GM21619 (cell line): Measurements from ENCODE around the gene IFT122.
"Not testable (repeated sequence)": the region's sequence is repeated elsewhere in the genome, so short reads cannot be mapped to it uniquely, and the experiment has no call there.

Source experiments
- ATAC-seq: cut with Tn5 transposase; IDR thresholded peaks from one replicate; pipeline ENCODE4 v1.9.1; 2021; ENCODE audit not compliant: unreplicated experiment

IFT122 gene

GRCh38 chr3:129439817-129440617 lies at the start of gene IFT122, which contains the start of gene MBD4:
TSS of gene IFT122 (plus strand) at chr3:129440224. CDS start at chr3:129440331, 107 bp downstream.
TSS of gene MBD4 (minus strand) at chr3:129439948. CDS start at chr3:129439833, 115 bp downstream.
- ATAC-seq, result peak; percentile 85

- ATAC-seq, result not testable (repeated sequence)
Measured at GRCh38 chr3:129391583-129391982, 48.4 kb upstream of the IFT122 start.

GRCh38 chr3:129392106-129392887 lies 47.7 kb upstream of the IFT122 start:
- not testable (repeated sequence) for ATAC-seq

GRCh38 chr3:129393271-129393670 lies 46.8 kb upstream of the IFT122 start:
- no peak for ATAC-seq

GRCh38 chr3:129393760-129394564 lies 46.1 kb upstream of the IFT122 start:
- not testable (repeated sequence) for ATAC-seq

GRCh38 chr3:129398803-129399144 lies 41.2 kb upstream of the IFT122 start:
- peak; percentile 15 for ATAC-seq

GRCh38 chr3:129399145-129399894 lies 40.7 kb upstream of the IFT122 start:
- peak; percentile 83 for ATAC-seq

- ATAC-seq, result no peak
Measured at GRCh38 chr3:129399895-129400357, 40.1 kb upstream of the IFT122 start.

- no peak for ATAC-seq
Measured at GRCh38 chr3:129402210-129402609, 37.8 kb upstream of the IFT122 start.

GRCh38 chr3:129402616-129403015 lies 37.4 kb upstream of the IFT122 start:
- no peak for ATAC-seq

- no peak for ATAC-seq
Measured at GRCh38 chr3:129403450-129403849, 36.6 kb upstream of the IFT122 start.

- ATAC-seq, result no peak
Measured at GRCh38 chr3:129404130-129404529, 35.9 kb upstream of the IFT122 start.

- ATAC-seq, result peak; percentile 40
Measured at GRCh38 chr3:129404610-129405009, 35.4 kb upstream of the IFT122 start.

- no peak for ATAC-seq
Measured at GRCh38 chr3:129409541-129409940, 30.5 kb upstream of the IFT122 start.

- ATAC-seq, result no peak
Measured at GRCh38 chr3:129410971-129411370, 29.1 kb upstream of the IFT122 start.

- no peak for ATAC-seq
Measured at GRCh38 chr3:129412542-129413198, 27.4 kb upstream of the IFT122 start.

- not testable (repeated sequence) for ATAC-seq
Measured at GRCh38 chr3:129413238-129413637, 26.8 kb upstream of the IFT122 start.

- peak; percentile 93 for ATAC-seq
Measured at GRCh38 chr3:129413687-129414506, 26.1 kb upstream of the IFT122 start.

- no peak for ATAC-seq
Measured at GRCh38 chr3:129415378-129415777, 24.6 kb upstream of the IFT122 start.
